Measurements from ENCODE around the gene MARCHF4.

The MARCHF4 gene

DNA sequence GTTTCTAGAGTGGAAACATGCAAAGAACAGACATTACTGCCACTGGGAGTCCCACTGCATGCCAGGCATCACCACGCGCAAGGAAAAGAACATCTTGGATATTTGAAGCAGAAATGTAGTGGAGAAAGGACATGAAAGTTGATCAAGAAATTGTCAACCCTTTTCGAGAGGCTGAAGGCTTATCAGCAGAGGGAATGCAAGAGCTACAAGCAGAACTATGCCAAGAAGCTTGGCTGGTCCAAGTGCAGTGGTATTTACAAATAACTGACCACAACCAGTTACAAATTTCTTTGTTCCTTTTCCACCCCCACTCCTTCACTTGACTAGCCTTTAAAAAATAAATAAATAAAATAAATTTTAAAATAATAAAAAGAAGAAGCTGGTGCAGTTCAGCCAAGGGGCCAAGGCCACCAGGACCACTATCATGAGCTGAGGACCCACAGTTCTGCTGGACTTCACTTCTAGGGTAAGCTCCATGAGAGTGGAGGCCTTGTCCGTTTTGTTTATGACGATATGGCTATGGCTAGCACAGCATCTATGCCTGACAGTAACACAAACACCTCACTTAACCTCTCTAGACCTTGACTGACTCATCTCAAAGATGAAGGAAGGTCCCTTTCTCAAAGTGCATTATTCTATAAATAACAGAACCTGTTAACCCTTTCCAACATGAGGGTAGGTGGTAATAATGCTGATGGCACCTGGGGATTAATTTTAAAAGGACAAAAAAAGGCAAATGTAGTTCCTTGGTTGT is 20.9 kb downstream of the MARCHF4 start:
- TF ChIP-seq ZXDB (tag by site-specific recombination; IDR thresholded peaks at IDR 0.05) (no peak), ZNF654 (tag by site-specific recombination; IDR thresholded peaks at IDR 0.05; ENCODE audit: low read depth) (no peak), ZNF394 (tag by site-specific recombination; IDR thresholded peaks at IDR 0.05; ENCODE audit: borderline replicate concordance) (no peak), ZBTB17 (tag by site-specific recombination; IDR thresholded peaks at IDR 0.05) (no peak), FEZF1 (tag by site-specific recombination; IDR thresholded peaks at IDR 0.05) (no peak), ZBTB26 (tag by site-specific recombination; optimal IDR thresholded peaks at IDR 0.05) (no peak), ZNF184 (tag by site-specific recombination; IDR thresholded peaks at IDR 0.05) (no peak), ZNF660 (tag by site-specific recombination; IDR thresholded peaks at IDR 0.05) (no peak), ZBTB7A (tag by site-specific recombination; IDR thresholded peaks at IDR 0.05; ENCODE audit: low read depth) (no peak), ZNF747 (tag by site-specific recombination; IDR thresholded peaks at IDR 0.05) (no peak), ZNF560 (tag by site-specific recombination; IDR thresholded peaks at IDR 0.05; ENCODE audit: borderline replicate concordance) (no peak), TCF7L2 (IDR thresholded peaks at IDR 0.05; ENCODE audit: borderline replicate concordance, low read depth, low read length) (no peak), YY1 (tag by site-specific recombination; IDR thresholded peaks at IDR 0.05) (no peak), ZNF335 (tag by site-specific recombination; conservative IDR thresholded peaks at IDR 0.05) (no peak)
- TF ChIP-seq, protein P1, sequence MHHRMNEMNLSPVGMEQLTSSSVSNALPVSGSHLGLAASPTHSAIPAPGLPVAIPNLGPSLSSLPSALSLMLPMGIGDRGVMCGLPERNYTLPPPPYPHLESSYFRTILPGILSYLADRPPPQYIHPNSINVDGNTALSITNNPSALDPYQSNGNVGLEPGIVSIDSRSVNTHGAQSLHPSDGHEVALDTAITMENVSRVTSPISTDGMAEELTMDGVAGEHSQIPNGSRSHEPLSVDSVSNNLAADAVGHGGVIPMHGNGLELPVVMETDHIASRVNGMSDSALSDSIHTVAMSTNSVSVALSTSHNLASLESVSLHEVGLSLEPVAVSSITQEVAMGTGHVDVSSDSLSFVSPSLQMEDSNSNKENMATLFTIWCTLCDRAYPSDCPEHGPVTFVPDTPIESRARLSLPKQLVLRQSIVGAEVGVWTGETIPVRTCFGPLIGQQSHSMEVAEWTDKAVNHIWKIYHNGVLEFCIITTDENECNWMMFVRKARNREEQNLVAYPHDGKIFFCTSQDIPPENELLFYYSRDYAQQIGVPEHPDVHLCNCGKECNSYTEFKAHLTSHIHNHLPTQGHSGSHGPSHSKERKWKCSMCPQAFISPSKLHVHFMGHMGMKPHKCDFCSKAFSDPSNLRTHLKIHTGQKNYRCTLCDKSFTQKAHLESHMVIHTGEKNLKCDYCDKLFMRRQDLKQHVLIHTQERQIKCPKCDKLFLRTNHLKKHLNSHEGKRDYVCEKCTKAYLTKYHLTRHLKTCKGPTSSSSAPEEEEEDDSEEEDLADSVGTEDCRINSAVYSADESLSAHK (tag by site-specific recombination; IDR thresholded peaks at IDR 0.05), result no peak
- no peaks in the 10 kb centered on the region for H3K9me3 ChIP-seq (ENCODE audit: control insufficient read depth, insufficient read depth, low read depth, low read length)
- H3K4me3 ChIP-seq (ENCODE audit: low read depth, low read length), result no peak overlapping the region
- no peak overlapping the region for H3K27ac ChIP-seq (ENCODE audit: extremely low read depth, low read depth, low read length)
- POLR2A ChIA-PET, result no interaction called here
- CTCF ChIA-PET, result interaction anchor here (0.6 to 1.0 kb wide), 2 partner anchors 14 to 67 kb away, joined by 4 to 5 read pairs; no protein-coding TSS in a partner anchor
- no peaks in the 10 kb centered on the region; the same call in 1 of the 2 replicates for H3K4me1 ChIP-seq (ENCODE audit: control insufficient read depth, insufficient read depth, low read length)
- H3K36me3 ChIP-seq (ENCODE audit: control insufficient read depth in 2 of 2, insufficient read depth in 1 of 2, low read length in 2 of 2), result no peaks in the 10 kb centered on the region

- no peaks in the 10 kb centered on the region; the same call in 1 of the 2 replicates for H3K4me1 ChIP-seq (ENCODE audit: control insufficient read depth, insufficient read depth, low read length)
- no peaks in the 10 kb centered on the region for H3K9me3 ChIP-seq (ENCODE audit: control insufficient read depth, insufficient read depth, low read depth, low read length)
- H3K36me3 ChIP-seq (ENCODE audit: control insufficient read depth in 2 of 2, insufficient read depth in 1 of 2, low read length in 2 of 2), result no peaks in the 10 kb centered on the region
- H3K27ac ChIP-seq (ENCODE audit: extremely low read depth, low read depth, low read length), result no peak overlapping the region
- ChIA-PET POLR2A (no interaction called here), CTCF (interaction anchor here (1.0 kb wide), 1 partner anchor 13 kb away, joined by 4 read pairs; no protein-coding TSS in a partner anchor)
- no peak overlapping the region for H3K4me3 ChIP-seq (ENCODE audit: low read depth, low read length)
- no peak for TF ChIP-seq ZNF513 (tag by site-specific recombination; IDR thresholded peaks at IDR 0.05)
- no peak for TF ChIP-seq ZNF544 (tag by site-specific recombination; IDR thresholded peaks at IDR 0.05)
- TF ChIP-seq MEIS1 (CRISPR knock-in tag; IDR thresholded peaks at IDR 0.05; ENCODE audit: borderline replicate concordance), result no peak
- no peak for TF ChIP-seq ZNF366 (tag by site-specific recombination; conservative IDR thresholded peaks at IDR 0.05)
- TF ChIP-seq ZNF362 (tag by site-specific recombination; IDR thresholded peaks at IDR 0.05), result no peak
- TF ChIP-seq ZNF658 (tag by site-specific recombination; IDR thresholded peaks at IDR 0.05), result no peak
- no peak for TF ChIP-seq ZNF248 (tag by site-specific recombination; IDR thresholded peaks at IDR 0.05)
- TF ChIP-seq ZNF768 (tag by site-specific recombination; IDR thresholded peaks at IDR 0.05), result no peak
- no peak for TF ChIP-seq ZNF521 (tag by site-specific recombination; IDR thresholded peaks at IDR 0.05)
- TF ChIP-seq, protein P2, sequence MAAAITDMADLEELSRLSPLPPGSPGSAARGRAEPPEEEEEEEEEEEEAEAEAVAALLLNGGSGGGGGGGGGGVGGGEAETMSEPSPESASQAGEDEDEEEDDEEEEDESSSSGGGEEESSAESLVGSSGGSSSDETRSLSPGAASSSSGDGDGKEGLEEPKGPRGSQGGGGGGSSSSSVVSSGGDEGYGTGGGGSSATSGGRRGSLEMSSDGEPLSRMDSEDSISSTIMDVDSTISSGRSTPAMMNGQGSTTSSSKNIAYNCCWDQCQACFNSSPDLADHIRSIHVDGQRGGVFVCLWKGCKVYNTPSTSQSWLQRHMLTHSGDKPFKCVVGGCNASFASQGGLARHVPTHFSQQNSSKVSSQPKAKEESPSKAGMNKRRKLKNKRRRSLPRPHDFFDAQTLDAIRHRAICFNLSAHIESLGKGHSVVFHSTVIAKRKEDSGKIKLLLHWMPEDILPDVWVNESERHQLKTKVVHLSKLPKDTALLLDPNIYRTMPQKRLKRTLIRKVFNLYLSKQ (tag by site-specific recombination; IDR thresholded peaks at IDR 0.05; ENCODE audit: borderline replicate concordance), result no peak
- TF ChIP-seq EGR2 (tag by site-specific recombination; IDR thresholded peaks at IDR 0.05; ENCODE audit: low read depth), result peak; percentile 78
- peak; percentile 39; the same call in 1 of the 2 replicates for TF ChIP-seq ZNF629 (tag by site-specific recombination; IDR thresholded peaks at IDR 0.05)
- no peak for TF ChIP-seq ZNF843 (tag by site-specific recombination; IDR thresholded peaks at IDR 0.05)
Observed at GRCh38 chr2:216350214-216350791, 22.0 kb downstream of the MARCHF4 start.
